ENCODE measurements around the gene INTS11. TPM values are rescaled to one million over a fixed set of nuclear protein-coding genes. Genes with fewer than 3 reads are reported as not detected.

The INTS11 gene
- total and polyA plus RNA-seq, 9 of the 15 experiments (the other 6 are each of a cell fraction or from before 2014, with no cell fraction given) = 3.6 to 183 (median 110) TPM

DNA sequence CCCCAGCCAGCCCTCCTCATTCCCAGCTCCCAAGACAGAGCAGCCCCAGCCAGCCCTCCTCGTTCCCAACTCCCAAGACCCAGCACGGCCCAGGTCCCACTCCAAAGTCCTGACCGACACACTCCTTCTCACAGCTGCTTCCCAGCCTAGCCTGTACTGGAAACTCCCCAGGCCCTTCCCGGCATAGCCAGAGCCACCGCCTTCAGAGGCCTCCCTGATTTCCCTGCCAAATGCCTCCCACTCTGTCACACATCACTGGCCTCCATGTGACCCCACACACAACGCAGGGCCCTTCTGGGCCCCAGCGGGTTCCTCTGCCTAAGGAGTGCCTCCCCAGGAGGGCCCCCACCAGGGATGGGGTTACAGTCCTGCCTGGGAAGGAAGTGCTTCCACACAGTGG lies 53.6 kb downstream of the INTS11 start:
- H3K9me3 ChIP-seq (replicated peaks; ENCODE audit: control insufficient read depth, insufficient read depth, low read depth, low read length) = no peaks in the 10 kb centered on the region
- no TSS peak for BruUV-seq (replicated peaks)
- peak overlapping the region in 1 of 2 experiments; percentile 85; a peak in 2 of 4 replicates for H3K9ac ChIP-seq (ENCODE audit: insufficient read depth in 1 of 2, low read depth in 2 of 2, low read length in 2 of 2)
- no peaks in the 10 kb centered on the region for H3K27me3 ChIP-seq (ENCODE audit: control insufficient read depth in 2 of 2, insufficient read depth in 2 of 2, low read length in 2 of 2)
- H3K4me1 ChIP-seq (replicated peaks in 1 of 2; ENCODE audit: control insufficient read depth in 2 of 2, insufficient read depth in 2 of 2, low read length in 2 of 2) = peaks cover 16 to 65% of the 10 kb centered on the region in 2 experiments; a peak in 4 of 5 replicates
- TF ChIP-seq ZNF785 (CRISPR knock-in tag; IDR thresholded peaks at IDR 0.05) (no peak), PTRF (tag; IDR thresholded peaks at IDR 0.05) (no peak), RBFOX2 (IDR thresholded peaks at IDR 0.05; ENCODE audit: low read depth, low read length) (peak; percentile 54), BACH1 (tag; IDR thresholded peaks at IDR 0.05) (no peak), POLR2G (IDR thresholded peaks at IDR 0.05; ENCODE audit: low read depth, low read length) (peak; percentile 59), ZBTB49 (CRISPR knock-in tag; IDR thresholded peaks at IDR 0.05; ENCODE audit: borderline replicate concordance) (no peak), TCF3 (CRISPR knock-in tag; IDR thresholded peaks at IDR 0.05) (no peak), POLR2A (conservative IDR thresholded peaks at IDR 0.05) (peak; percentile 24; the same call in 1 of the 2 replicates), POLR2AphosphoS5 (IDR thresholded peaks at IDR 0.05; ENCODE audit: control insufficient read depth, insufficient read depth, low read depth, low read length) (peak; percentile 30; the same call in 1 of the 2 replicates)
- peaks cover 23% of the 10 kb centered on the region for H4K20me1 ChIP-seq (replicated peaks; ENCODE audit: control insufficient read depth, insufficient read depth, low read length)
- no peak for FAIRE-seq
- ATAC-seq = no peak
- H3K4me2 ChIP-seq (ENCODE audit: insufficient read depth, low read length) = no peak overlapping the region
- in situ Hi-C loops (cut with MboI) = no loop called here
- peaks cover 56% of the 10 kb centered on the region for H3K36me3 ChIP-seq (ENCODE audit: control insufficient read depth, insufficient read depth, low read length)
- no peak overlapping the region for H2AFZ ChIP-seq (ENCODE audit: low read depth, low read length)
- DNase-seq (ENCODE audit: extremely low read depth in 1 of 4, low spot score in 3 of 4) = no peak
- H3K79me2 ChIP-seq (ENCODE audit: control insufficient read depth, insufficient read depth, low read length) = peaks cover 72% of the 10 kb centered on the region
- POLR2A ChIA-PET = interaction anchor here (0.5 to 1.8 kb wide), 4 partner anchors 10 to 631 kb away, joined by 3 to 7 read pairs (median 6); no protein-coding TSS in a partner anchor
- H3K27ac ChIP-seq (ENCODE audit: extremely low read depth, low read depth, low read length) = no peak overlapping the region
- WGBS (ENCODE audit: insufficient coverage, low coverage, missing lambda C conversion rate) = 87% methylated on average over 7 of the region's 7 CpGs
- CTCF ChIA-PET (ENCODE audit: low intra/inter-chr PET ratio) = no interaction called here
- intact Hi-C loops (cut with micrococcal nuclease) = no loop called here
- peaks cover 7% of the 10 kb centered on the region for H3K9me1 ChIP-seq (ENCODE audit: control insufficient read depth, insufficient read depth, low read length)
- H3K4me3 ChIP-seq = no peak overlapping the region

All from K562 (cell line).